HG03135 (cell line): ENCODE data around the gene B4GALT3.
A peak's percentile ranks its signal among the peaks of the same experiment; 100 is the strongest.

Experiments used
- ATAC-seq: cut with Tn5 transposase; IDR thresholded peaks from one replicate; pipeline ENCODE4 v1.9.1; 2021; ENCODE audit warnings: mild to moderate bottlenecking, moderate library complexity; ENCODE audit not compliant: unreplicated experiment

B4GALT3 gene

DNA sequence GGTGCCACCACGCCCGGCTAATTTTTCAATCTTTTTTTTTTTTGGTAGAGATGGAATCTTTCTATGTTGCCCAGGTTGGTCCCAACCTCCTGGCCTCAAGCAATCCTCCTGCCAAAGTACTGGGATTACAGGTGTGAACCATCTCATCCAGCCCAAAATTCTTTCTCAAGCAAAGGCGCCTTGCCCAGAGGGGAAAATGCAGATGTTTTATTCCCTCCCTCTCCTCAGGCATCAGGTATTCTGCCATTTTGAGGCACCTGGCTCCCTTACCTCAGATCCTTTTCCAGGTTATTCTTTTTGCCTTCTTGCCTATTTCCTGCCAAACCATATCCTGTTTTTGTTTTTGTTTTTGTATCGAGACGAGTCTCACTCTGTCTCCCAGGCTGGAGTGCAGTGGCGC lies 11.1 kb upstream of the B4GALT3 start:
- no peak for ATAC-seq

GRCh38 chr1:161187311-161187710 lies 10.0 kb upstream of the B4GALT3 start:
- no peak for ATAC-seq

- ATAC-seq = peak; percentile 21
These were observed 8.5 kb upstream of the B4GALT3 start for GRCh38 chr1:161185732-161186311.

GRCh38 chr1:161185282-161185682 lies 8.0 kb upstream of the B4GALT3 start:
- peak; percentile 55 for ATAC-seq

DNA sequence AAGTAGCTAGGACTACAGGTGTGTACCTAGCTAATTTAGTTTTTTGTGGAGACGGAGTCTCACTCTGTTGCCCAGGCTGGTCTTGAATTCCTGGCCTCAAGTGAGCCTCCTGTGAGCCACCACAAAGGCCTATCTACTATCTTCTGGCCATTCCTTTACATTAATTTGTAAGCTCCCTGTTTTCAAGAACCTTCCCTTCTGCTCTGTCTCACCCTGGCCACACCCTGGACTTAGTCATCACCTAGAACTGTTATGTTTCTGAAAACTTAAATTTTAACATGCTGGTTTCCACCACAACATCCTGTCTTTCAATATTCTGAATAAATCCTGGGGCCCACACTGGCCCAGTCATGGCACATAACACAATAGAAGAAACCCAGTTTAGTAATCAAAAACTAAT lies 4.9 kb upstream of the B4GALT3 start:
- peak; percentile 45 for ATAC-seq

DNA sequence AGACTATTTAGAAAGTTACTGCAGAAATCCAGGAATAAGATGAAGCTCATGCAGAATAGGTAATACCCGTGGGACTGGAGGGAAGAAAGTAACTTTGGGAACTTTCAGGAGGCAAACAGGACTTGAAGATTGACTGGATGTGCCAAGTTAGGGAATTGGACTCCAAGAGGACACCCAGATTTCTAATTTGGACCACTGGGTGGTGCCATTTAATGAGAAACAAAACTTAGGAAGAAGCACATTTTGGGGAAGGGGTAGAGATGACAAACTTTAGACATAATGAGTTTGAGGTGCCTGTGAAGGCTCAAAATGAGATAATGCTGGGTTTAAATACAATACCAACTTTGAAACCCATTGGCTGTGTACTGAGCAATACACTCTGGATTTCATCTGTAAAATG lies 3.3 kb upstream of the B4GALT3 start:
- ATAC-seq = no peak

DNA sequence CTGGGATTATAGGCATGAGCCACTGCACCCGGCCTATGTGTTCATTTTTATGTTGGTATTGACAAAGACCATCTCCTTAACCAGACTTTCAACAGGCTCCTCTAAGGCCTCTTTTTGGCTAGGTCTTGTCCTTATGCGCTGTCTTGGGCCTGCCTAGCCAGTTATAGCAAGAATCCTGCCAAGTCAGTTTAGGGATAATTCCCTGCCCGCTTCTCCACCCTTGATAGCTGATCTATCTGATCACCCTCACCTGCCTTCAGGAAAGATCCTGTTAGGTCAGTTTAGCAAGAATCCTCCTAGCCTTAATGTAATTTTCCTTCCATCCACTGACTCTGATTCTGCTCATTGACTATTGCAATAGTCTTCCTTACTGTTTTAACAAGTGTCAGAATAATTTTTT lies 2.4 kb upstream of the B4GALT3 start:
- no peak for ATAC-seq

- ATAC-seq = no peak
These were observed 583 bp upstream of the B4GALT3 start for GRCh38 chr1:161177936-161178244.

- no peak for ATAC-seq
These were observed 717 bp downstream of the B4GALT3 start for GRCh38 chr1:161176468-161177111.

DNA sequence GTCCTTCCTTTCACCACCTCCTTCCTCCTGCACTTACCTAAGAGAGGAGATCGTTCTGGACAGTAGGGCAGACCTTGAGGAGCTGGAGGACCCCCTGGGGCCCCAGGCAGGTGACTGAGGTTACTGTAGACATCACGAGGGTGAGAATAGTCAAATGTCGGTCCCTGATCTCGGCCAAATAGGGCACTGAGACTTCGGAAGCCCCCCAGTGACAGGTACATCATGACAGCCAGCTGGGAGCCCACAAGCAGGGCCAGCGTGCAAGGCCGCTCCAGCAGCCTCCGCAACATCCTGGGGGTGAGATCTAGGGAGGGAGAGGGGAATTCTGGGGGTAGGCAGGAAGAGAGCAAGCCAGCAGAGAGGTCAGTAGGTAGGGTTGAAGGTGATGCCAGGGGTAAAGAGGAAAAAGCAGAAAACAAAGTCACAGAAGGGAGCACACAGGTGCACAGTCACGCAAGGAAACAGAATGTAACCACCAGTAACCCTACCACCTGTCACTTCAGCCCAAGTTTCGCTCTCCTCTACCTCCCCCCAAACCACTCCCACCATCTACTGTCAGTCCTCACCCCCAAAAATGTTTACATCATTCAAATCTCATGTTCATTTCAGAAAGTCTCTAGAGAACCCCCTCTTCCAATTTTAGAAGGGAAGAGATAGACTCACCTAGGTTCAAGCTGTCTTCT lies 1.4 kb downstream of the B4GALT3 start:
- no peak for ATAC-seq

DNA sequence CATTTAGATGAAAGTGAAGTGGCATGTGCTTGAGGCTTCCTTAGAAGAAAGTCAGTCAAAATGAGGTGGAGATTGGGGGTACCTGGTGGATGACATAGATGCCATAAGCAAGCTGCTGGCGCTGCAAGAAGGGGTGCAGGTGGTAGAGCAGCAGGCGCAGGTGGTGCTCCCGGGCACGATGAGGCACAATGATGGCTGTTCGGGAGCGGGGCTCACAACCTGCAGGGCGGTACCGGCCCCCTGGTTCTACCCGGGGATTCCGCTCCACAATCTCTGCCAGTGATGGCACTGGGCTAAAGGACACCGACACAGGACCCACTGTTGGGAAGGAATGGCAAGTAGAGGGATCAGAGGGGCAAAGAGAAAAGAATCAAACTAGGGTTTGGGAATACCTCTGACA lies 2.4 kb downstream of the B4GALT3 start:
- ATAC-seq = no peak

GRCh38 chr1:161173711-161174110 lies 3.6 kb downstream of the B4GALT3 start:
- no peak for ATAC-seq

- no peak for ATAC-seq
These were observed 4.4 kb downstream of the B4GALT3 start for GRCh38 chr1:161172776-161173376.

GRCh38 chr1:161172349-161172748 lies 5.0 kb downstream of the B4GALT3 start:
- no peak for ATAC-seq

DNA sequence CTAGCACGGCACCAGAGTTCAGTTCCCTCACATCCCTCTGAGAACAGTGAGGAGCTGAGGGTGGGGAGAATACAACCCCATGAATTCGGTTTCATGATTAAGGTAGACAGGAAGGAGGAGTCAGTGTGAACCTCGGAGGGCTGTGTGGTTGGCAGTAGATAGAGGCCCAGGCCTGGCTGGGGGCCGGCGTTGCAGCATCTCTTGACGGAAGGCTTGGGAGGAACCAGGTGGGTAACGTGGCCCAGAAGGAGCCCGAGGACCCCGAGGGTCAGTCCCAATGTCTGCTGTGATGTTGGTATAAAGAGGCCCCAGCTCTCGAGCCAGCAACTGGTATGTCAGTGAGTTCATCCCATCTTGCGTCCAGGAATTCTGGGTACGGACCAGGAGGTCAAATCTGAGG lies 5.6 kb downstream of the B4GALT3 start:
- no peak for ATAC-seq

DNA sequence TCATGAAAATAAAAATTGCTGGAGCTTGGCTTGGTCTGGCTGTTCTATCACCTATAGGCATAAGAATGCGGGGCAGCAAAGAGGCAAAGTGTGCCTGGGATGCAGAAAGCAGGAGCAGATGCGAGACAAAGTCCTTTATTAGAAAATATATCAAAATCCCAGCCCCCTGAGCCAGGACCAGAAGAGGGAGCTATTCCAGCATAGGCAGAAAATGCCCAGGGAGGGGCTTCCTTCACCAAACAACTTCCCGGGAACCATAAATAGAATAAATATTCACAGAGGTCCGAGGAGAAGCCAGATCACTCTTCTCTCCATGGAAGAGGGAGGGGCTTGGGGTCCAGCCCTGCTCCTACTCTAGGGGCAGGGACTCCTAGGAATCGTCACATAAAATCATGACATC lies 6.1 kb downstream of the B4GALT3 start:
- no peak for ATAC-seq

- no peak for ATAC-seq
These were observed 8.4 kb downstream of the B4GALT3 start for GRCh38 chr1:161168906-161169305.

DNA sequence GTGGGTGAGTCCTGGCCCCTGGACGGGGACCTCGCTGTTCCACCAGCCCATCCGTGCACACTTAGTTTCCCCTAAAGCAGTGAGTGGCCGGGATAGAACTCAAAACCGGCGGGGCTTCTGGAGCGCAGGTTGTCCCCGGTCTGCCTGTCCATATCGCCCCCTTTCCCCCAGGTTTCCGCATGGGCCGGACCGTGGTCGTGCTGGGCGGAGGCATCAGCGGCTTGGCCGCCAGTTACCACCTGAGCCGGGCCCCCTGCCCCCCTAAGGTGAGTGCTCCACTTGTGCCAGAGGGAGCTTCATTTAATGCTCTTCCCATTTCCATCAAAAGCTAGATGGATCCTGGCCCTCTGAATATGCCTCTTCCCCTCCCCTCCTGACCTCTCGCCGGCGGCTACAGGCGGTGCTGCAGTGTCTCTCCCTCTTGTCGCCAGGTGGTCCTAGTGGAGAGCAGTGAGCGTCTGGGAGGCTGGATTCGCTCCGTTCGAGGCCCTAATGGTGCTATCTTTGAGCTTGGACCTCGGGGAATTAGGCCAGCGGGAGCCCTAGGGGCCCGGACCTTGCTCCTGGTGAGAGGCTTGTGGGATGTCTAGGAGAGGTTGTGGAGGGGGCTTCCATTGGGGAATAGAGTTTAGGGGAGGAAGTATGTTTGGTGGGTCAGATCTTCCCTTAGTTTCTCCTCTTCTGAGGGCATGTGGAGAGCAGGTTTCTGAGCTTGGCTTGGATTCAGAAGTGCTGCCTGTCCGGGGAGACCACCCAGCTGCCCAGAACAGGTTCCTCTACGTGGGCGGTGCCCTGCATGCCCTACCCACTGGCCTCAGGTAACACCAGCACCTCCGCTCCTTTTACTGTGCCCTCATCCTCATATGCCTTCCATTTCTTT lies 10.4 kb downstream of the B4GALT3 start:
- no peak for ATAC-seq

DNA sequence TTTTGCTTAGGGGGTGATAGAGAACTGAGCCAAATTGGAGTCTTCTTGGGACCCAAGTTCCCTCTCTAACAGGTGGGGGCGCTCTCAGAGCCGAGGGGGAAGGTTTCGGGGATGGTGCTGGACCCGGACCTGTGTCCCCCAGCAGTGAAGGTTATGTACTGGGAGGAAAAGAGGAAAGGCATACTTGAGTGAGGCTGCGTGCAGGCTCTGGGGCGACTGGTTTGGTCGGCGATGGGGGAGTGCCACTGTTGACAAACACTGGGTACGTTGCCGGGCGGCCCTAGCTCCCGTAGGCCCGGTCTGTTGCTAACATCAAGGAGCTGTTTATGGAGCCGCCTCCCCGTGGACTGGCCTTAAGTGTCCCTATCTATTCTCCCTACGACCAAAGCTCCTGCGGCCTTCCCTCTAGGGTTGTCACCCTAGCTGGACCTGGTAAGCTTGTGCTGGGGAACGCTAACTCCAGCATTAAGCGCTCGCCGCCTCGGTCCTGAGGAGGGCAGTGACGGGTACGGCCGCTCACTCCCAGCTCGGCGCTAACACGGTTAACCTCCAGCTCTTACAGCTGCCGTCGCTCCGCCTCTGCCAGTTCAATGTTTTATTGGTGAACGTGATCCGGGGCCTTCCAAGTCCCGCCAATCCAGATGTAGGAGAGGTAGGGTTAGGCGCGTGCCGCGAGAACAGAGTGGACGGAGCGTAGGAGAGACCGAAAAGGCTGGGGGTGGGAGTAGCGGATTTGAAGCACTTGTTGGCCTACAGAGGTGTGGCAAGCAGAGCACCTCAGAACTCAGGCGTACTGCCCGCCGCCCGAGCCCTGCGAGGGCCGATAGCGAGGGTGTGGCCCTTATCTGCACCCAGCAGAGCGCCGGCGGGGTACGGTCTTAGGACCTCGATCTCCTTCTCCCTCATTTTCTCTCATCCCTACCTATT lies 11.3 kb downstream of the B4GALT3 start, which contains the start of gene PPOX:
Gene PPOX, plus strand, starts transcription at position 685 of the 927 bp plus-strand sequence. CDS start 422 bp downstream, outside the sequence.
- ATAC-seq = peak; percentile 89
